ENCODE measurements around the gene CCM2.

Gene CCM2

GRCh38 chr7:45036796-45037195 lies 36.8 kb downstream of the CCM2 start:
- DNase-seq = no peak

GRCh38 chr7:45037876-45038275 lies 37.9 kb downstream of the CCM2 start:
- DNase-seq = no peak

- DNase-seq = no peak
These were observed 39.1 kb downstream of the CCM2 start for GRCh38 chr7:45039106-45039505.

GRCh38 chr7:45044338-45044737 lies 44.3 kb downstream of the CCM2 start:
- no peak for DNase-seq

GRCh38 chr7:45048748-45049147 lies 48.7 kb downstream of the CCM2 start:
- no peak for DNase-seq

- DNase-seq = no peak
These were observed 50.2 kb downstream of the CCM2 start for GRCh38 chr7:45050198-45050597.

GRCh38 chr7:45052011-45052410 lies 52.0 kb downstream of the CCM2 start:
- no peak for DNase-seq

GRCh38 chr7:45053401-45053800 lies 53.4 kb downstream of the CCM2 start:
- no peak for DNase-seq

- DNase-seq = no peak
These were observed 53.9 kb downstream of the CCM2 start for GRCh38 chr7:45053941-45054340.

GRCh38 chr7:45054442-45054841 lies 54.4 kb downstream of the CCM2 start:
- DNase-seq = no peak

GRCh38 chr7:45055016-45055415 lies 55.0 kb downstream of the CCM2 start:
- no peak for DNase-seq

- no peak for DNase-seq
These were observed 55.7 kb downstream of the CCM2 start for GRCh38 chr7:45055594-45056219.

- no peak for DNase-seq
These were observed 57.9 kb downstream of the CCM2 start for GRCh38 chr7:45057878-45058277.

- DNase-seq = no peak
These were observed 60.3 kb downstream of the CCM2 start for GRCh38 chr7:45060295-45060694.

GRCh38 chr7:45061352-45061751 lies 61.4 kb downstream of the CCM2 start:
- DNase-seq = no peak

- DNase-seq = no peak
These were observed 61.9 kb downstream of the CCM2 start for GRCh38 chr7:45061806-45062425.

- no peak for DNase-seq
These were observed 64.2 kb downstream of the CCM2 start for GRCh38 chr7:45064047-45064725.

GRCh38 chr7:45065031-45065995 lies 65.3 kb downstream of the CCM2 start:
- DNase-seq = no peak

GRCh38 chr7:45066409-45066808 lies 66.4 kb downstream of the CCM2 start:
- no peak for DNase-seq

- DNase-seq = no peak
These were observed 67.6 kb downstream of the CCM2 start for GRCh38 chr7:45067582-45067981.

GRCh38 chr7:45068236-45069023 lies 68.4 kb downstream of the CCM2 start:
- no peak for DNase-seq
